NCI-H524 treated with DMSO at 0.1 percent for 48 hours (cell line): ENCODE measurements around the gene HOXD8.
A peak's percentile ranks its signal among the peaks of the same experiment; 100 is the strongest.

ENCODE experiments used
- DNase-seq: peaks from one replicate; lab custom pipeline; 2025; lab: John Stamatoyannopoulos, UW

HOXD8 gene

DNA sequence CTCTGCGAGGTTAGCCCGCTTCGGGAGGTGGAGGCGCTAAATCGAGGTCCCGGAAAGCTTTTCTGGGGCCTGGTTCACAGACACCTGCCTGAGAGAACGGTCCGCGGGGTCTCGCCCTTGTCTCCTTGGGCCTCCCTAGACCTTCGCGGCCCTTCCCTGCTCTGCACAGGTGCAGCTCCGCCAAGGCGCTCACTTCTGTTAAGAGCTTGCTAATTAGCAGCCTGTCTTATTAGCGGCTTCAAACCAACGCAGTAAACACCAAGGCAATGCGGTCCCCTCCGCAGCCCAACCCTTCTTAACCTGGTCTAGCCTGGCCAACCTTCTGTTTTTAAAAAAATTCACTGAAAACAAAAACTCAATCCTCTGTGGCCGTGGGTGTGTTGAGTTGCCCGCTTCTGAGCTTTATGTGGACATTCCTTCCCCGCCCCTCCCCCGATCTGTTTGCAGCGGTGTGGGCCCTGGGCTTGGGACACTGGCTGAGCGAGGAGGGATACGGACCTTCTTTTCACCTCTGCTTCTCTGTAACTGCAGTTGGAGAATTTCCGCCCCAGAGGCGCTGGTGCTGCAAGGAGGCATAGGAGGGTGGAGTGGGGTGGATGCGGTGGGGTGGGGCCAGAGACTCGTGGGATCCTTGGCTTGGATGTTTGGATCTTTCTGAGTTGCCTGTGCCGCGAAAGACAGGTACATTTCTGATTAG lies 18.4 kb downstream of the HOXD8 start:
- DNase-seq = no peak

DNA sequence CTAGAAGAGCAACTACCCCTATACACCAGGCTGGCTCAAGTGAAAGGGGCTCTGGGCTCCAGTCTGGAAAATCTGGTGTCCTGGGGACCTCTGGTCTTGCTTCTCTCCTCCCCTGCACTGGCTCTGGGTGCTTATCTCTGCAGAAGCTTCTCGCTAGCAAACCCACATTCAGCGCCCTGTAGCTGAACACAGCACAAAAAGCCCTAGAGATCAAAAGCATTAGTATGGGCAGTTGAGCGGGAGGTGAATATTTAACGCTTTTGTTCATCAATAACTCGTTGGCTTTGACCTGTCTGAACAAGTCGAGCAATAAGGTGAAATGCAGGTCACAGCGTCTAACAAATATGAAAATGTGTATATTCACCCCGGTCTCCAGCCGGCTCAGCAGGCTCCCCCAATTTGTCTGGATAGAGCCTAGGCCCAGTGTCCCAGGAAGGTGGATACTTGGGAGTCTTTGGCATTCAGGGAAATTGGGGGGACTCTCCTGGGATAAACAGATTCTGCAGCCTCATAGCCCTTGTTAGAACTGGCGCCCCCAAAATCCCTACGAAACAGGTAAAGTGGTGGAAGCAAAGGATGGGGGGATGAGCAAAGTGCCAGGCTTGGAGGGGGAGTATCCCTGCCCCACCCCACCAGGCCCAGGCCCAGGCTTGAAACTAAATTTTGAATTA lies 19.4 kb downstream of the HOXD8 start:
- no peak for DNase-seq

DNA sequence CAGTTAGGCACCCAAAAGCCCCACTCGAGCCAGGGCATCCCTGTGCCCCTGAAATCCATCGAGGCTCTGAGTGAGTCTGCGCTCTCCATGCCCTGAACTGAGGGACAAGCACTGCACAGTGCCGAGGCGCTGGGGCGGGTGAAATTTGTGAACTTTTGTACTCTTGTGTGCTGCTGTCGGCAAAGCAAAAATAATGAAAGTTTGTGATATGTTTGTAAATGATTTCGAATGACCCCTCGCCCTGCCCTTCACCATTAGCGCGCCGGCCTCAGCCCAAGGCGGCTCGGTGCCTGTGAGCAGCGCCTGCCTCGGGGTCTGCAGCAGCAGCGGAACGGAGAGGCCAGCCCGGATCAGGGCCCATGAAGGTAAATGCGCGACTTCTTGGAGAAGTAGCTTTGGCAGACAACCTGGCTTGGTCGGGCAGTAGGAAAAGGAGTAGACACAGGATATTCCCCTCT lies 20.0 kb downstream of the HOXD8 start:
- DNase-seq = no peak

DNA sequence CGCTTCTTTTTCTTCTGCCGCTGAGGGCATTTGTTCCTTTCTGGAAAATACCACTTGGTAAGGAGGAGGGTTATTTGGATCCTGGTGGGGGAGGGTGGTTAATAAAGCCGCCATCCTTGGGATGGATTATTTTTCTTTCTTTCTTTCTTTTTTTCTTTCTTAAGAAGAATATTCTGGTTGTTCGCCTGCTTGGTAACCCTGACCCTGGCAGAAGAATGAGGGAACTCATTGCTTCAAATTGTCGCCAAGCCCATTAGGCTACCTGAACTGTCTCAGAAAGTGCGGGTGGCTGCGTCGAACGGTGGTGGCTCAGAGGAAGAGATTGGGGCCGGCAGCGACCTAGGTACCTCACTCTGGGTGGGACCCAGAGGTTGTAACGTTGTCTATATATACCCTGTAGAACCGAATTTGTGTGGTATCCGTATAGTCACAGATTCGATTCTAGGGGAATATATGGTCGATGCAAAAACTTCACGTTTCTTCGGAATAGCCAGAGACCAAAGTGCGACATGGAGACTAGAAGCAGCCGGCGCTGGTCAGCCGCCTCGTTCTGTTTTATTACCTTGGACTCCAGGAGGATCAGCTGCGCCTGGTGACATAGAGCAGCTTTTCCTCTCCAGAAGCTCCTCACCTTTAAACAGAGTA lies 20.6 kb downstream of the HOXD8 start:
- DNase-seq = no peak

DNA sequence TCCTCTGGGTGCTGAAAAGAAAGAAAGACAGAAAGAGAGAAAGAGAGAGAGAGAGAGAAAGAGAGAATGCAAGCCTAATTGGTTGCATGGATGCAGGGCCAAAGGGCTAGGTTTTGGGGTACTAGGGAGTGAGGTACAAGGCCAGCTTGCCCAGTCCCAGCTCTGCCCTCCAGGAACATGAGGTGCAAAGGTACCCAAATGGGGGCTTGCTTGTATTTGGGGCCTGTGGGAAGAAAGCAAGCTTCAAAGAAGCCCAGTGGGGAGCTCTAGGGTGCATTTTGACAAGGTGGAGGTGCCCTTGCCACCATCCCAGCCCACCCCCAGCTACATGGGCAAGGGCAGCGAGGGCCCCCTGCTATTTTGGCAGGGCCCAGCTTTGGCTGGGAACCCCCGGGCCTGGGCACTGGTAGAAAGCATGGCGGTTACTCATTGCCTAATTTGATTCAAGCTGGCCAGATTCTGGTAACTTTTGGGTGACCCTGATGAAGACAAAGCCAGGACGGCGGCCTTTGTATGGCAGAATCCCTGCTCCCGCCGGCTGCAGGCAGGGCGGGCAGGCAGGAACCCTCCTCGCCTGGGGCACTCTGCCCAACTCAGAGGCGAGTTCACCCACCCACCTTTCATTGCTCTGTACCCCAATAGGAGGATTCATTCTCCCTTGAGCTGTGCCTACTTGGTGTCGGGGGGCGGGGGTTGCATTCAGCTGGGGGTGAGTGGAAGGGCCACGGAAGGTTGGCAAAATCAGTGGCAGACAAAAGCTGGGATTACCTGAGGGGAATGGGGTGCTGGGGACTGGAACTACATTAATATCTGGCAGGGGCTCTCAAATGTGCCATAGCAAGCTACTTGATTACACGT lies 21.3 kb downstream of the HOXD8 start:
- no peak for DNase-seq

DNA sequence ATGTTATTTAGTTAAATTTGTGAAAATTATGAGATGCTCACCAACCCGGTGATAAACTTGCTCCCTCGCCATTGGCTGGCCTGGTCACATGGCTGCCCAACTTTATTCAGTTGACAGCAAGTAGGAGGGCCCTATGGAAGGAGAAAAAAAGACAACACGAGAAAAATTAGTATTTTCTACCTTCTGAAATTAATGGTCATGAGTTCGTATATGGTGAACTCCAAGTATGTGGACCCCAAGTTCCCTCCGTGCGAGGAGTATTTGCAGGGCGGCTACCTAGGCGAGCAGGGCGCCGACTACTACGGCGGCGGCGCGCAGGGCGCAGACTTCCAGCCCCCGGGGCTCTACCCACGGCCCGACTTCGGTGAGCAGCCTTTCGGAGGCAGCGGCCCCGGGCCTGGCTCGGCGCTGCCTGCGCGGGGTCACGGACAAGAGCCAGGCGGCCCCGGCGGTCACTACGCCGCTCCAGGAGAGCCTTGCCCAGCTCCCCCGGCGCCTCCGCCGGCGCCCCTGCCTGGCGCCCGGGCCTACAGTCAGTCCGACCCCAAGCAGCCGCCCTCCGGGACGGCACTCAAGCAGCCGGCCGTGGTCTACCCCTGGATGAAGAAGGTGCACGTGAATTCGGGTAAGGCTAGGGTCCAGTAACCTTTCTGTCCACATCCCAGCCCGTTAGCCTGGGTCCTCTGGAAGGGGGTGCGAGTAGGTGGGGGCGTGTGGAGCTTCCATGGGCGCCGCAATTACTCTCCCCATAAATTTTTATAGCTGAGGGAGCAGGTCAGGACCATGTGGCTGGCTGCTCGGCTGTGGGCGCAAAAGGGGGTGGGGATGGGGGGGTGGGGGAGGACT lies 22.2 kb downstream of the HOXD8 start, which contains the start of gene HOXD4:
TSS of gene HOXD4 (plus strand) at position 109 of the 846 bp plus-strand sequence. CDS start at position 193, 84 bp downstream.
- DNase-seq = no peak

DNA sequence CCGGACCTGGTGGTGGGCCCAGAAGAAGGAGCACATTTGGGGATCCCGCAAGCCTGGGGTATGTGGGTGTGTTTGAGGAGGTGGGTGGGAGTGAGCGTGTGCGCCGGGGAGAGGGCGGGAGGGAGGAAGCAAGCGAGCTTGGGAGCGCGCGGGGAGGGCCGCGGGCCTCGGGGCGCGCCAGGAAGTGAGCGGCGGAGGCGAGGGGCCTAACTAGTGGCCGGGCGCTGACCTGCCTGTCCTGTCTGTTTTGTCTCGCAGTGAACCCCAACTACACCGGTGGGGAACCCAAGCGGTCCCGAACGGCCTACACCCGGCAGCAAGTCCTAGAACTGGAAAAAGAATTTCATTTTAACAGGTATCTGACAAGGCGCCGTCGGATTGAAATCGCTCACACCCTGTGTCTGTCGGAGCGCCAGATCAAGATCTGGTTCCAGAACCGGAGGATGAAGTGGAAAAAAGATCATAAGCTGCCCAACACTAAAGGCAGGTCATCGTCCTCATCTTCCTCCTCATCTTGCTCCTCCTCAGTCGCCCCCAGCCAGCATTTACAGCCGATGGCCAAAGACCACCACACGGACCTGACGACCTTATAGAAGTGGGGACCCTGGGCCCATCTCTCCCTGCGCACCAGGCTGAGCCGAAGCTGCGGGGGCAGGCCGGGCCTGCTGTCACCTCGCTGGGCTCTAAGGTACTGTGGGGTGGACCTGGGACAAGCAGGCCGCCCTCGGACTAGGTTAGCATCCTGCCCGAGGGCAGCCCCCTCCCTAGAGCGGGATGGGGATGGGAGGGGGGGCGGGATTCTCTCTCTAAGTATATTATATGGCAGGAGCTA lies 23.1 kb downstream of the HOXD8 start:
- DNase-seq = no peak

DNA sequence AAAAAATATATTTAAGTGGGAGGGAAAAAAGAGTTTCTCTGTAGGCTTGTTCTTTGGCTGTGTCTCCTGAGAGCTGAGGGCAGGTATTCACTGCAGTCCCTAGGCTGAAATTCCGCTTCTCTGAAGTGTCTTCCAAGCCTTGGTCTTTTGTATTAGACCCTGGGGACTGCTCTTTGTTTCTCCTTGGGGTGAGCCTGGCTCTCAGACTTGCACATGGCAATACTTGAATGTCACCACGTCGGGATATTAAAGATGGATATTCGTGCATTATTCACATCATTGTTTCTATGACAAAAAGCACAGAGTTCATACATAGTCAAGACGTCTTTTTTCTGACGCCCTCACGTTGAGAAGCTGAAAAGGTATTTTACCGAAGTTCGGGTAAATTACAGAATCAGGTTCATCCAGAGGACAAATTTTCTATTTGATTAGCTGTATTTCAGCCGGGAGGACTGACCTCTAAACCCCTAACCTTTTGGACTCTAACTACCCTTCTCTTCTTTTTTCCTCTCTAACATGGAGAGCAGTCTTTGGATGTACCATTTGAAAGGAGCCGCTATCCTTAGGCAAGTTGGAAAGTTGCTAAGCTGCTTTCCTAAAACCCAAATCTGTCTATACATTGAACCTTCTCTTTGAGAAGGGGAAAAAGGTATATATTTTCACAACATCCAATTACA lies 25.2 kb downstream of the HOXD8 start:
- no peak for DNase-seq

DNA sequence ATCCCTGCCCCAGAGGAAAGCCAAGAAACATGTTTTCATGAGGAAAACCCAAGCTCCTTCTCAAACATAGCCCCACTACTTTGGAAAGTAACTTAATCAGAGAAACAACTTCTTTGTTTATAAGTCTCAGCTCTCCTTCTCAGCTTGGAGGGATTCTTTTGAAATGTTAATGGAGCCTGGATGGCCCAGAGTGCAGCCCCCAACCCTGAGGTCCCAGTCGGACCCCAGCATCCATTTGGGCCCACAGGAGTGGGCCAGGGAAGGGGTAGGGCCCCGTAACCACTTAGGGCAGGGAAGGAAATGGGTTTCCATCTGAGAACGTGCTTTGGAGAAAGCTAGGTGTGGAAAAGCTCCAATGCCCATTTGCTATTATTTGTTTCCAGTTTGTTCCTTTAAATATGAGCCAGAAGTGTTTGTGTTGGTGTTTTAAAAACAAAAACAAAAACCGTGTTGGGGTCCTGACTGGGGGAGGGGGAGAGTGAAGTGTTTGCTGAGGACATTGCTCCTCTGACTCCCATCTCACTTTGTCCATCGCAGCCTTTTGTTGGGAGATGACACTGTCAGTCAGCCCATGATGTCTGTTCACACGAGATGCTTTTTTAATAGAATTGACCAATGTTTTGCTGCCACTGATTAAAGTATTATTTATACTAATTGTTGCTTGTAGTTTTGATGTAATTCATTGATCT lies 26.0 kb downstream of the HOXD8 start:
- no peak for DNase-seq

DNA sequence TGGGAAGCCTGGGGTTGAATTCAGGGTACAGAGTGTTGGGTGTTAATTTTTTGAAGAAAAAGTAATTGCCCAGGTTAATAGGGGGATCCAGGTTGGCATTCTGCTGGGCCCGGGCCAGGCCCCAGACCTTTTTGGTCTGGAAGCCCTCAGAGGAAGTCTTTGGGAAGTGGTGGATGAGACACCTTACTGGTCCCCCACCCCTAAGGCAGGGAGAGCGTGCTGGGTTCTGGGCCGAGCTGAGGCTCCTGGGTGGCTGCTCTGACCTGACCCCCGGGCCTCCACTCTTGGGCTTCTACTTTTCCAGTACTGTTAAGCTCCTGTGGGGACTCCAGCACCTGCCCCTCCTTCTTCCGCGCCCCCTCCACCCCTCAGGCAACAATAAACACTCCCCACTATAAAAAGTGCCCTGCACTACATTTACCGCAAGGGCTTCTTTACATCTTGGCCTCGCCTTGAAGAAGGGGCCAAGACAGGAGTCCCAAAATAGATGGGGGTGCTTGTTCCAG lies 26.8 kb downstream of the HOXD8 start:
- DNase-seq = no peak

DNA sequence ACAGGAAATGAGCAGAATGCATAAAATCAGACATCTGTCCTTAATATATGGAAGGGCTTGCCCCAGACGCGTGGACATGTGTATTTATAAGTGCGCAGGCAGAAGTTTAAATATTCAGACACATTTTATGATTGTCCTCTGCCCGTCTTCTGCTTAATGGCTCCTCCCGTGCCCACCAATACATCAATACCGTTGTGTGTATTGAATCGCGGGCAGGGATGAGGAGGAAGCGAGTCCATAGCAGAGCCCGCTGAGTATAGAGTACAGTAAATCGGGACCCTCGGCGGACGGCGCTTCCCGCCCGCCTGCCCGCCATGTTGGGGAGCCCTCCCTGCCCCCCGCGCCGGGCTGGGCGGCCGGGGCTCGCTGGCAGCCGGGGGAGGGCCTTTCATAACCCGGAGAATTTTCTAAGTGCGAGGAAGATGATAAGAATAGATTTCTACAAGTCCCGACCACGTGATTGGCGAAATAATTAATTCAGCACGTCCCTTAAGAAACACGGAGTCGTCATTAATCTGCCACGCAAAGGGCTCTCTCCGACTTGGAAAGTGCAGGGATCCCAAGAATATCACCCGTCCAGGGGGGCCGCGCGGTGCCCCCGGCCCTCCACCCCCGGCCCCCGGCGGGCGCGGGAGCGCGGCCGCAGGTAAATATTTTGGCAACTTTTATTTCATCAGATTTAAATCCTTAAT lies 27.4 kb downstream of the HOXD8 start, which contains the start of gene HOXD3:
TSS of gene HOXD3 (plus strand) at position 501 of the 692 bp plus-strand sequence. CDS start 11,808 bp downstream, outside the sequence.
- no peak for DNase-seq

DNA sequence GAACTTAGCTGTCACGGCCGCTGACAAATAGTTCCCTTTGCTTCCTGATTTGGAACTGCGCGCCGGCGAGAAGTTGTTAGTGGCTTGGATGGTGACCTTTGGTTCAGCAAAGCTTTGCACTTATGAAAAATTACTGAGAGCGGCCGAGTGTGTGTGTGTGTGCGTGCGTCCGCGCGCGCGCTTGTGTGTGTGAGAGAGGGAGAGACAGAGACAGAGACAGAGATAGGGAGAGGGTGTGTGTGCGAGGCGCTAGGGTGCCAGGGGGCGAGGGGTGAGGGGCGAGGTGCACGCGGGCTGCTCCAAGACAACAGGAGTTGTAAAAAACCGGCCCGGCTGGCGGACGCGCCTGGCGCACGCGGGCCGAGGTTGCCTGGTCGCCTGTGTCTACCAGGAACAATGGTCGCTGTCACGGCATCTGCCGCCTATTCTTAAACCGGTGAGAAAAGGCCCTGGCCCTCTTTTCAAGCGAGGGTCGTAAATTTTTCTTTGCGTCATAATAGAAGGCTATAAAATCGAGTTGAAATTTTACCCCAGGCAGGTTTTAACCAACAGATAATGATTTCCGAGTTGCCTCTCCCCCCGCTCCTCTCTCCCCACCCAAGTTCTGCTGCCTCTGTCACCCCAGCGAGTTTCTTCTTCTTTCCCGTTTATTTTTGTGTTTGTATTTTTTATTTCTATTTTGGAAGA lies 28.1 kb downstream of the HOXD8 start:
- no peak for DNase-seq

DNA sequence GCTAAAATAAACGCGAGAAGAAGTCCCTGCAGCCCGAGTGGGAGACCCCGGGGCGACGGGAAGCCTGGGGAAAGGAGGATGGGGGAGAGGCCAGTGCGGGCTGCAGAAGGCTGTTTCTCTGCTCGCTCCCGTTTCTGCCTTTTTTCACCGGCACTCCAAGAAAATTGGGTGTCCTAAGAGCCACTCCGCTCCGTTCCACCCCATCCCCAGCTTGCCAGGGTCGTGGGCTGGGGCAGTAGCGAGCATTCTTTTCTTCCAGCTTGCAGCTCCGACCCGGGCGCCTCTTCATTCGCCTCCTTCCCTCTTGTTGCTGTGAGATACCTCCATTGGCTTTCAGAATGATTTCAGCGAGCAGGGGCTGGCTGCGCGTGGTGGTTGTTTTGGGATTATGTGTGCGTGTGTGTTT lies 28.7 kb downstream of the HOXD8 start:
- DNase-seq = no peak

DNA sequence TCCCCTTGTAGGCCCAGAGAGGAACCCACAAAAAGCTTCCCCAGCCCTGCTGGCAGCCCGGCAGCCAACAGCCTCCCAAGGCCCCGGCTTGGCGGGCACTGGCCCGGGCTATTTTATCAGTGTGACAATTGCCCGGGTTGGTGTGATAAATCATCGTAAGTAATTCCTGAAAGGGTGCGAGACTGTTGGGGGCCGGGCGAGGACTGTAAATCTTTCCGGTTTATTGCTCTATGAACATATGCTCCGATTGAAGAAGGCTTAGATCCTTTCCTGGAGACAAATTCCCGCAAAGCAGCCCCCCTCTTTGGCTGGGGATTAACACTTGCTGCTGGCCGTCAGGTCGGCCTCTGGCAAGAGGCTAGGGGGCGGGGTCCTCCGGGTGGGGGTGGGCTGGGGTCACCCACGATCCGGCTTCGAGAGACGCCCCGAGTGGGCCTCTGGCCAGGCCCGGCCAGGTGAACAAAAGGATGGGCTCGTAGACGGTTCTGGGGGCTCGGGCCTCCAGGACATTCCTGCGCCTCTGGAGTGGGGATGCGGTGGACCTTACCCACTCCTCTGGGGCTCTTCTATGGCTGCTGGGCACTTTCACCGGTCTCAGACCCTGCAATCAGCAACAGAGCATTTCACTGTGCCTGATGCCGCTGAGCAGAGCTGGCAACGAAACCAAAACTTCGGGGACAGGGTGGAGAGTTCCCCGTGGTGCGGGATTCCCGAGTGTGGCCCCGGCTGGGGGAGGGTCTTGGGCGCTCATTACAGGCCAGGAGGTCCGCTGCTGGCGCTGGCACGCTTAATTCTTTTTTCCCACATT lies 29.6 kb downstream of the HOXD8 start:
- DNase-seq = peak; percentile 68

DNA sequence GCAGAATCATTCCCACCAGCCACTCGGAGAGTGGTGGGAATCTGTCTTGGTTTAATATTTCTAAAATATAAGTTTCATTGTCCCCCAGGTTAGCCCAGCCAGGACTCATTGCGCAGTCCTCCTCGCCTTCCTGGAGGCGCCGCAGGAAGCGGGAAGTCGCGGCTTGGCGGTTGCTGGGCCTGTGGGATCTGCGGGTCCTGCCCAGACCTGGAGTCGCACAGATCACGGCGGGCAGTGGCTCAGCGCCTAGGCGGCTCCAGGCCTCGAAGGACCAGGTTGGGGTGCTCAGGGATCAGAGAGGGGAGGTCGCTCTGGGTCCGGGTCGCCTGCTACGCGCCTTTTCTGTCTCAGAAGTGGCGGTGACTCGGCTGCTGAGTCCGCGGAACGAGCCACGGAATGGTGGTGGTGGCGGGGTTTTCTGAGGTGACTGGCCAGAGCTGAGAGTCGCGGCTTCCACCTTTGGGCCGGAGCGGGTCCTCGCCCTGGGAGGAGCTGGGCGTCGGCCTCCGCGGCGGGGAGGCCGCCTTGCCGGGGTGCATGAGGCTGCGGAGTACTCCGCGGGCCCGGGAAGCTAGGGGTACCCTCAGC lies 30.3 kb downstream of the HOXD8 start:
- DNase-seq = no peak

DNA sequence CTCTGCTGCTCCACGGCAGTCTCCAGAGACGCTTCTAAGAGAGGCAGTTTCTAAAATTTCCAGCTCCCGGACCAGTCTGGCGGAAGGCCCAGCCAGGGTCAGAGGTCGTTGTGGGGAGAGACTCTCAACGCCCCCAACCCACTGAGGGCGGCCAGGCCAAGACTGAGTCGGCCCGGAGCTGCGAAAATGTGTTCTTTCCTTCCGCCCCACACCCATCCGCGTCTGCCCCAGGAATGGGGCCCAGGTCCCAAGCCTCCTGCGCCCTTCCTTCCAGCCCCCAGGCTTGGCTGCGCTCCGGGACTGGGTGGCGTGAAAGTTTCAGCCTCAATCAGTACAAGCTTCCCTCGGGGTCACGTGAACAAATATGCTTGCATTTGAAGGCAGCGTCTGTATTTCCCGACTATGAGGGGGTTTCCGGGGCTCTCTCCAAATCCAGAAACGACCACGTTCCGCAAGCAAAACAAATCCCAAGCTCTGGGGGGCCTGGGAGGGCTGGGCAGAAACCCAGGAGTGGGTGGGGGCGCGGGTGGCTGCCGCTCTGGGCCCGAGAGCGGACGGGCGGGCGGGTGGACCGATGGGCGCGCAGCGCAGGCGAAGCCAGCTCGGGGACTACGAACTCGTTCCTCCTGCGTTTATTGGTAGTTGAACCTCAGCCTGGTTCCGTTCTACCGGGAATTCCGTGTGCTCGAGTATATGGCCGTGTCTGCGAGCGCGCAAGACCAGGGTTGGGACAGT lies 30.9 kb downstream of the HOXD8 start:
- no peak for DNase-seq
